Measurements from ENCODE around the gene RPS21. TPM values are rescaled to one million over a fixed set of nuclear protein-coding genes. Genes with fewer than 3 reads are reported as not detected.

Gene RPS21
- total and polyA plus RNA-seq, 2 of the 13 experiments (the other 11 are each of a cell fraction or from before 2014, with no cell fraction given): 2,647 to 11,063 TPM

GRCh38 chr20:62368392-62368975 lies 18.4 kb upstream of the RPS21 start (continued):
- TF ChIP-seq HINFP (CRISPR knock-in tag; IDR thresholded peaks at IDR 0.05; ENCODE audit: low read depth): no peak
- no peak for TF ChIP-seq NR3C1 (CRISPR knock-in tag; IDR thresholded peaks at IDR 0.05)
- TF ChIP-seq DZIP1 (CRISPR knock-in tag; IDR thresholded peaks at IDR 0.05): peak; percentile 10; the same call in 1 of the 2 replicates
- TF ChIP-seq YEATS4 (CRISPR knock-in tag; IDR thresholded peaks at IDR 0.05; ENCODE audit: borderline replicate concordance): 0 out of 2 replicates have a peak, but pooled peaks have one; percentile 0
- no peak for TF ChIP-seq MBNL3 (CRISPR knock-in tag; conservative IDR thresholded peaks at IDR 0.05)
- TF ChIP-seq ZNF432 (CRISPR knock-in tag; IDR thresholded peaks at IDR 0.05; ENCODE audit: borderline replicate concordance): no peak
- TF ChIP-seq TSC22D2 (CRISPR knock-in tag; IDR thresholded peaks at IDR 0.05; ENCODE audit: borderline replicate concordance): no peak
- TF ChIP-seq SP2 (CRISPR knock-in tag; IDR thresholded peaks at IDR 0.05): no peak
- TF ChIP-seq BCL6 (CRISPR knock-in tag; IDR thresholded peaks at IDR 0.05): no peak; the same call in 1 of the 2 replicates
- no peak for TF ChIP-seq SMC3 (IDR thresholded peaks at IDR 0.05; ENCODE audit: low read length)
- TF ChIP-seq ZNF773 (CRISPR knock-in tag; IDR thresholded peaks at IDR 0.05; ENCODE audit: borderline replicate concordance): no peak
- peak; percentile 44 for TF ChIP-seq ARID5B (CRISPR knock-in tag; IDR thresholded peaks at IDR 0.05)
- peak; percentile 25; the same call in 1 of the 2 replicates for TF ChIP-seq FOXC1 (CRISPR knock-in tag; IDR thresholded peaks at IDR 0.05; ENCODE audit: borderline replicate concordance)
- 0 out of 2 replicates have a peak, but pooled peaks have one; percentile 39 for TF ChIP-seq POGZ (CRISPR knock-in tag; IDR thresholded peaks at IDR 0.05)
- TF ChIP-seq ZNF224 (CRISPR knock-in tag; IDR thresholded peaks at IDR 0.05): no peak
- TF ChIP-seq HOXA3 (CRISPR knock-in tag; IDR thresholded peaks at IDR 0.05): peak; percentile 3
- no peak for TF ChIP-seq ZNF256 (CRISPR knock-in tag; conservative IDR thresholded peaks at IDR 0.05)
- TF ChIP-seq KMT2A (CRISPR knock-in tag; IDR thresholded peaks at IDR 0.05): no peak
- no peak for TF ChIP-seq ZNF569 (CRISPR knock-in tag; IDR thresholded peaks at IDR 0.05; ENCODE audit: borderline replicate concordance)
- TF ChIP-seq ZNF564 (CRISPR knock-in tag; IDR thresholded peaks at IDR 0.05): no peak; the same call in 1 of the 2 replicates
- 0 out of 2 replicates have a peak, but pooled peaks have one; percentile 68 for TF ChIP-seq SNAPC2 (CRISPR knock-in tag; IDR thresholded peaks at IDR 0.05)
- peak; percentile 80 for TF ChIP-seq HNF4G (IDR thresholded peaks at IDR 0.05; ENCODE audit: borderline replicate concordance, low read depth, low read length)
- peak; percentile 57 for TF ChIP-seq HNF4G (CRISPR knock-in tag; IDR thresholded peaks at IDR 0.05; ENCODE audit: borderline replicate concordance, low read depth)
- no peak; the same call in 1 of the 2 replicates for TF ChIP-seq CHD4 (IDR thresholded peaks at IDR 0.05; ENCODE audit: borderline replicate concordance, low read length)

All from HepG2 (cell line).